T-helper 17 cell (primary cell): ENCODE measurements around the gene ZNF366. TPM values are rescaled to one million over a fixed set of nuclear protein-coding genes. Genes with fewer than 3 reads are reported as not detected.
A peak's percentile ranks its signal among the peaks of the same experiment; 100 is the strongest.

Experiments
- ATAC-seq: fragments of 150-1000 bp; cut with Tn5 transposase; 2 replicates; pipeline ENCODE4 v1.10.0; 2021; ENCODE audit warnings: mild to moderate bottlenecking, moderate library complexity
- DNase-seq, 3 donors: peaks; one replicate each; pipeline versions ENCODE4 v3.0.0 to v3.0.0-alpha.2; 2020 to 2021
- H3K9me3 ChIP-seq: one replicate; pipeline ENCODE4 v1.7.0; 2013; ENCODE audit warnings: low read length, mild to moderate bottlenecking; ENCODE audit not compliant: control insufficient read depth, poor library complexity, severe bottlenecking
- H3K27ac Mint-ChIP-seq: one replicate; pipeline ENCODE4 v1.8.0; 2022; ENCODE audit warnings: mild to moderate bottlenecking, moderate library complexity, mixed read lengths
- H3K27me3 Mint-ChIP-seq: one replicate; pipeline ENCODE4 v1.8.0; 2022; ENCODE audit warnings: mixed read lengths
- H3K36me3 Mint-ChIP-seq: one replicate; pipeline ENCODE4 v1.8.0; 2022; ENCODE audit warnings: low read depth, mixed read lengths
- H3K4me1 Mint-ChIP-seq: one replicate; pipeline ENCODE4 v1.8.0; 2022; ENCODE audit warnings: mild to moderate bottlenecking, mixed read lengths
- H3K4me3 Mint-ChIP-seq: one replicate; pipeline ENCODE4 v1.8.0; 2022; ENCODE audit warnings: mild to moderate bottlenecking, moderate library complexity, mixed read lengths
- total RNA-seq, 4 donors: library from RNA in 2 of 4; stranded (reverse) in 2 of 4; gene quantifications; one replicate each; pipeline ENCODE4 v1.2.3 and lab custom pipeline; 2022 to 2026

ZNF366 gene
- total RNA-seq, 2 donors from 2014 or later: 0.39 TPM; not detected in 1

GRCh38 chr5:72511774-72512592, 4.8 kb upstream of the ZNF366 start:
- Mint-ChIP-seq H3K27ac (no peak overlapping the region), H3K4me3 (no peak overlapping the region), H3K36me3 (peaks cover 2% of the 10 kb centered on the region), H3K27me3 (peaks cover 27% of the 10 kb centered on the region), H3K4me1 (no peaks in the 10 kb centered on the region)
- DNase-seq (no peak), ATAC-seq (no peak)
- H3K9me3 ChIP-seq: no peaks in the 10 kb centered on the region

GRCh38 chr5:72511366-72511765, 4.2 kb upstream of the ZNF366 start:
- ATAC-seq (no peak), DNase-seq (no peak)
- H3K4me1 Mint-ChIP-seq: no peaks in the 10 kb centered on the region
- peaks cover 2% of the 10 kb centered on the region for H3K36me3 Mint-ChIP-seq
- H3K27ac Mint-ChIP-seq: no peak overlapping the region
- peaks cover 33% of the 10 kb centered on the region for H3K27me3 Mint-ChIP-seq
- no peaks in the 10 kb centered on the region for H3K9me3 ChIP-seq
- no peak overlapping the region for H3K4me3 Mint-ChIP-seq

DNA sequence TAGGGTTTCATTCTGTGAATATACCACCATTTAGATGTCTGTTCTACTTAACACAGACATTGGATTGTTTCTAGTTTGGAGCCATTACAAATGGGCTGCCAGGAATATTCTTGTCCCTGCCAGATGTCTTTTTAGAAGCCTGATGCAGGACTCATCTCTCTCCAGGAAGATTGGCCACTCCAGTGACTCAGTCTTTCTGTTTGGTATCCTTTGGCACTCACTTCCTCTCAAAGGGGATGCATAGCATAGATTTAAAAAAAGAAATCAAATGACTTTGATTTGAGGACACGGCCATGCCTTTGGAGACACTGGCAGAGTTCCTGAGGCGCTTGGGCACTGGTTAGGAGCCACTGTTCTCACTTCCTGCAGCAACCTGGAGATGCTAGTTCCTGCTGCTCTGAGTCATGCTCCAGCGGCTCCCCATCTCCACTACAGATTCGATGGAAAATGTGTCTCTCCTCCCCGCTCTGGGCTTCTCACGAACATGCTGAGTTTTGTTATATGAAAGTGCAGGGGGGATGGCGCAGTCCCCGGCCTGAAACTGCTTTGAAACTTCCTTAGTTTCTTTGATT, 3.5 kb upstream of the ZNF366 start:
- H3K36me3 Mint-ChIP-seq: peaks cover 2% of the 10 kb centered on the region
- H3K27ac Mint-ChIP-seq: no peak overlapping the region
- no peak overlapping the region for H3K4me3 Mint-ChIP-seq
- H3K4me1 Mint-ChIP-seq: no peaks in the 10 kb centered on the region
- H3K27me3 Mint-ChIP-seq: peaks cover 36% of the 10 kb centered on the region
- ATAC-seq: no peak
- H3K9me3 ChIP-seq: no peaks in the 10 kb centered on the region
- DNase-seq: no peak

GRCh38 chr5:72509401-72509800, 2.2 kb upstream of the ZNF366 start:
- Mint-ChIP-seq H3K27me3 (peaks cover 36% of the 10 kb centered on the region), H3K36me3 (peaks cover 2% of the 10 kb centered on the region), H3K4me3 (no peak overlapping the region), H3K4me1 (no peaks in the 10 kb centered on the region), H3K27ac (no peak overlapping the region)
- no peak for ATAC-seq
- no peaks in the 10 kb centered on the region for H3K9me3 ChIP-seq
- DNase-seq: no peak

DNA sequence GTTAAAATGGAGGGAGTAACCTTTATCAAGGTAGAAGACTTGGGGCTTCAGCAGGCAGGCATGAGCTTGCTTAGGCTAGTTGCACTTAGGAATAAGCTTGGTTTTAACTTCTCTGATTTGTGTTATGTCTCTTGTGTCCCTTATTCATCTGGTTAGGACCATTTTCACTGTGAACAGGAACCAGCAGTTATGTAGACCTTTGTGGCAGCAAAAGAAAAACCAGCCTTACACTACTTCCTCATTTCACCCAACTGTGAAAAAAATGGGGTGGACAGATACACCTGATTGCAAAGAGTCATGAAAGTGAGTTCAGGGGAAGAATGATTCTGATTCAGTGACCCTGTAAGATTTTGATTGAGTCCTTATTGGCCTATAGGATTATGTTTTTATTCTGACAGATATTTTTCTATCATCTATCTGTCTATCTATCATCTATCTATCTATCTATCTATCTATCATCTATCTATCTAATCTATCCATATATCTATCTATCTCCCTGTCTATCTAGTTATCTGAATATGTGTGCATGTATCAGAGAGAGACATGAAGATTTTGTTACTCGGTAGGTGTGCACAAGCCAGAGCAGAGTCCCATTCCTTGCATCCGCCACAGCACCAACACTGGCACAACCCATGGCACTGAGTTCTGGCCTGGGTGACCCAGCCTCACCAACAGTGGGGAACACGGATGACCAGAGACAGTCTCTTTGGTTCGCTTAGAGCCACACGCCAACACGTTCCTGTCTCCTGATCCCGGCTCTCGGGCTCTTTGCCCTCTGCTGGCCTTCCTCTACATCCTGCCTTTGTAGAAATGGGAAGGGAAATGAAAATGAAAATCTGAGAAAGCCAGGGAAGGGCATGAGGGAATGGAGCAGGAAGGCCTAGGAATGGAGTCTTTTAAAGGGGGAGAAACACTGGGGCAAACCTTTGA, 1.3 kb upstream of the ZNF366 start:
- DNase-seq: no peak
- Mint-ChIP-seq H3K4me3 (no peak overlapping the region), H3K27me3 (peaks cover 42% of the 10 kb centered on the region), H3K27ac (no peak overlapping the region), H3K4me1 (no peaks in the 10 kb centered on the region), H3K36me3 (peaks cover 2% of the 10 kb centered on the region)
- ATAC-seq: peak; percentile 41
- no peaks in the 10 kb centered on the region for H3K9me3 ChIP-seq

GRCh38 chr5:72507907-72508238, 663 bp upstream of the ZNF366 start:
- H3K9me3 ChIP-seq: no peaks in the 10 kb centered on the region
- ATAC-seq (no peak), DNase-seq (no peak)
- H3K27ac Mint-ChIP-seq: no peak overlapping the region
- no peak overlapping the region for H3K4me3 Mint-ChIP-seq
- peaks cover 47% of the 10 kb centered on the region for H3K27me3 Mint-ChIP-seq
- no peaks in the 10 kb centered on the region for H3K4me1 Mint-ChIP-seq
- peaks cover 2% of the 10 kb centered on the region for H3K36me3 Mint-ChIP-seq

DNA sequence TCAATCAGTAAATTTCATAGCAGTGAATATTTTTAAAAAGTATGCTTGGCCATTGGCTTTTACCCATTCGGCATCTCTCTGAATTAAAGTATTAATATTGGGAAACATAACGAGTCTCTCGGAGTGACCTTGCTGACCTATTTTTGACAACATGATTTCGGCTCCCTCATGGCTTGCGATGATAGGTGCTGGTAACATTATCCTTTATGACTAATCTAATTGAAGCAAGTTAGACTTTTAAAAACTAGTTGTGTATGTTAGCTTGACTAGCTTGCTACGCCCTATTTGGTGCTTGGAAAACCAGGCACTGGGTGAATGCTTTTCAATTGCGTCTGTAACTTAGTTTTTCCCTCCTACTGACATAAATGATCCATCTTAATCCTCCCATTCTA, 1.1 kb downstream of the ZNF366 start:
- ATAC-seq (no peak), DNase-seq (no peak)
- Mint-ChIP-seq H3K36me3 (peaks cover 2% of the 10 kb centered on the region), H3K27me3 (peaks cover 53% of the 10 kb centered on the region), H3K4me1 (no peaks in the 10 kb centered on the region), H3K4me3 (no peak overlapping the region), H3K27ac (no peak overlapping the region)
- no peaks in the 10 kb centered on the region for H3K9me3 ChIP-seq

GRCh38 chr5:72505539-72506157, 1.6 kb downstream of the ZNF366 start:
- ATAC-seq (no peak), DNase-seq (no peak)
- H3K36me3 Mint-ChIP-seq: peaks cover 2% of the 10 kb centered on the region
- H3K27me3 Mint-ChIP-seq: peaks cover 54% of the 10 kb centered on the region
- no peaks in the 10 kb centered on the region for H3K9me3 ChIP-seq
- H3K4me3 Mint-ChIP-seq: no peak overlapping the region
- no peak overlapping the region for H3K27ac Mint-ChIP-seq
- H3K4me1 Mint-ChIP-seq: no peaks in the 10 kb centered on the region

DNA sequence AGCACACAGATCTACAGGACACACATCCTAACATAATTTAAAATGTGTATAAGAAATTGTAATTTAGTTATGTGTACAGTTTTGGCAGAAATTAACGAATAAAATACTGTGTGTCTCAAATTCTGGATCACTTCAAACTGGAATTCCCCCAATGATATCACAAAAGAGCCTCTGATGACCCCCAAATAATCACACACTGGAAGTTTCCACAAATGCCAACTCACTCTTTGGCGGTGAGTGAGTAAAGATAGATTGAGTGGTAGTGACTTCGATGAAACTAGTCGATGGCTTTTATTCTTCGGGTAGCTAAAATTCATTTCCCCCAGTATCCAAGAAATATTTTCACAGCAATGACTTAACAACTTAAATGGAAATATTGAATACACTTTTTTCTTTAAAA, 2.2 kb downstream of the ZNF366 start:
- DNase-seq: no peak
- H3K4me1 Mint-ChIP-seq: no peaks in the 10 kb centered on the region
- no peak overlapping the region for H3K27ac Mint-ChIP-seq

GRCh38 chr5:72503888-72504491, 3.2 kb downstream of the ZNF366 start:
- H3K9me3 ChIP-seq: no peaks in the 10 kb centered on the region
- Mint-ChIP-seq H3K27me3 (peaks cover 57% of the 10 kb centered on the region), H3K27ac (no peak overlapping the region), H3K4me1 (no peaks in the 10 kb centered on the region), H3K36me3 (peaks cover 2% of the 10 kb centered on the region), H3K4me3 (no peak overlapping the region)
- DNase-seq: no peak
- ATAC-seq: no peak

More for the DNA sequence above, 2.2 kb downstream of the ZNF366 start:
- H3K27me3 Mint-ChIP-seq: peaks cover 60% of the 10 kb centered on the region
- no peaks in the 10 kb centered on the region for H3K9me3 ChIP-seq
- no peak overlapping the region for H3K4me3 Mint-ChIP-seq
- peaks cover 2% of the 10 kb centered on the region for H3K36me3 Mint-ChIP-seq
- ATAC-seq: no peak

GRCh38 chr5:72501488-72501887, 5.7 kb downstream of the ZNF366 start:
- H3K27ac Mint-ChIP-seq: no peak overlapping the region
- H3K36me3 Mint-ChIP-seq: no peaks in the 10 kb centered on the region
- no peaks in the 10 kb centered on the region for H3K9me3 ChIP-seq
- ATAC-seq (no peak), DNase-seq (no peak)
- H3K4me3 Mint-ChIP-seq: no peak overlapping the region
- peaks cover 46% of the 10 kb centered on the region for H3K27me3 Mint-ChIP-seq
- no peaks in the 10 kb centered on the region for H3K4me1 Mint-ChIP-seq

DNA sequence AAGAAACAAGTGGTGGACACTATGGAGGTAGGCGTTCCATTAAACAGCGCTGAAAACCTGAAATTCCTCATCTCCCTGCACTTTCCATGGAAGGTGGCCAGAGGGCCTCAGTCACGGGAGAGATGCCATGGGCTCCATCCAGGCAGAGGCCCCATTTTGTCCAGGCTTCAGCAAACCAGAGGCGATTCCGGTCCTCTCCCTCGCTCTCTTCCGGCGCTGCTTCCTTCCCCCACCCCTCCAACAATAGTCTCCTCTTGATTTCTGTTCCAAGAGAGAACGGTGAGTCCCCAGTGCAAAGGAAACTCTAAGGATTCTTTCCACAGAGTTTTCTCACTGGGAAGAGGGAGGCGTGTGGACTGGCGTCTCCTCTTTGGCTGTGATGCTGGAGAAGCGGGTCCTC, 7.5 kb downstream of the ZNF366 start:
- Mint-ChIP-seq H3K27me3 (peaks cover 42% of the 10 kb centered on the region), H3K4me3 (no peak overlapping the region), H3K36me3 (no peaks in the 10 kb centered on the region), H3K27ac (no peak overlapping the region), H3K4me1 (no peaks in the 10 kb centered on the region)
- ATAC-seq (no peak), DNase-seq (no peak)
- no peaks in the 10 kb centered on the region for H3K9me3 ChIP-seq

DNA sequence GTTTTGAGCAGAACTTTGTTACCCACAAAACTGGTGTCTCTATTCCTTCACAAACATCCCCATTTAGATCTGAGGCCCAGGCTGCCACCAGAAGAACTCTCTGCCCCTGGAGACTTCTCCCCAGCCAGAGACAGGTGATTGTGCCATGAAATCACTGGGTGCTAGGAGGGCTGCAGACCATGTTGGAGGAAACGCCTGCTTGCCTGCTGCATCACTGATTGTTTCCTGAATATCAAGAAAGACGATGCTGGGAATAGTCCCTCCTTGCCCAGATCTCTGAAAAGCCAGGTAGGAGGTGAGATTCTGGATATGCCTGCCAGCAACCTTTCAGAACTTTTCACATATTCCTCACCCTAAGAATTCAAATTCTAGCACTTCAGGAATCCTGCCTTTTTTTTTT, 8.1 kb downstream of the ZNF366 start:
- H3K4me1 Mint-ChIP-seq: no peaks in the 10 kb centered on the region
- no peak for ATAC-seq
- no peak overlapping the region for H3K4me3 Mint-ChIP-seq
- H3K27me3 Mint-ChIP-seq: peaks cover 42% of the 10 kb centered on the region
- no peaks in the 10 kb centered on the region for H3K36me3 Mint-ChIP-seq
- no peak overlapping the region for H3K27ac Mint-ChIP-seq
- H3K9me3 ChIP-seq: no peaks in the 10 kb centered on the region
- no peak for DNase-seq
